Stimulated activated CD4-positive, alpha-beta T cell treated with anti-CD3 and anti-CD28 coated beads, TNF-alpha, amount 100 ng/mL, for 1 hour (primary cell): ENCODE results near the gene GHR.

Source experiments
- DNase-seq, 3 donors: peaks; one replicate each; pipeline ENCODE4 v3.0.0-alpha.2; 2020; ENCODE audit warnings: low read depth in 3 of 3, low spot score in 1 of 3

GHR gene

DNA sequence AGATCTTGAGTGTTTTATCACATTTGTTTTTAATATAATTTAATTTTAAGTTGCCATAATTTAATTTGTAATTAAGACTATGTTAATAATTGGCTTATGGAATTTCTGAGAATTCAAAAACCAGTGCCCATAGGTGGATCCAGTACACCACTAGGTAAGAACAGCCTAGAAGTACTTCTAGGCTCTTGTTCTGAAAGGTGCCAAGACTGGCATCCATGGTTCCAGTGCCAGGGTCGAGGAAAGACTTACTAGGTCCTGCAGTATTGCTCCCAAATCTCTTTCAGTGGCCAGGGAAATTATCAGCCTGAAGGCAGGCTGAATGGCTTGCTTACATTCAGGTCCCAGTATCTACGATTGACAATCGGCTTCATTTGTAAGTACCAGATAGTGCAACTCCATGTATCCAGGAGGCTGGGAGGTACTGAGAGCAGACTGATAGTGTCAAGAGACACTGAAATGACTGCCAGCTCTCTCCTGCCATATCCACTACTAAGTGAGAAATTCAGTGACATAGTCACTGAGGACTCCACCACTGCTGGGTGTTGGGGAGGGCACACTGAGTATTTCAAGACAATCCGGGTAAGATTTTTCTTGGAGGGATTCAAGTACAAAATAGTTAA lies 174.2 kb downstream of the GHR start:
- no peak for DNase-seq

DNA sequence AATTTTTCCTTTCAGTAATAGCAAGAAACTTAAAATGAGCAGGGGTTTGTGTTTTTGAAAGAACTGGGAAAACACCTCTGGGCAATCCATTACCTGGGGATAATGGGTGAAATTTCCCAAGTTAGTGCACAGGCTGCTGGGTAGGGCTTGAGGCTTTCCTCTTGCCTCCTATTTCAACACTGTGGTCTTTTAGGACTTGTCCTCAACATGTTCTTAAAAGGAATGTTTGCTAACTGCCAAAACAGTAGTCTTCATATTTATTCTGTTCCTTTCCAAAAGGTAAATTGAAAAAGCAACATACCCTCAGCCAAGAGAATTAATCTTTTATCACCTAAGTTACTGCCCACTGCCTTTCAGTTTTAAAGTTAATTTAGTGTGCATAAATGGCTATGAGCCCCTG lies 175.1 kb downstream of the GHR start:
- no peak for DNase-seq

DNA sequence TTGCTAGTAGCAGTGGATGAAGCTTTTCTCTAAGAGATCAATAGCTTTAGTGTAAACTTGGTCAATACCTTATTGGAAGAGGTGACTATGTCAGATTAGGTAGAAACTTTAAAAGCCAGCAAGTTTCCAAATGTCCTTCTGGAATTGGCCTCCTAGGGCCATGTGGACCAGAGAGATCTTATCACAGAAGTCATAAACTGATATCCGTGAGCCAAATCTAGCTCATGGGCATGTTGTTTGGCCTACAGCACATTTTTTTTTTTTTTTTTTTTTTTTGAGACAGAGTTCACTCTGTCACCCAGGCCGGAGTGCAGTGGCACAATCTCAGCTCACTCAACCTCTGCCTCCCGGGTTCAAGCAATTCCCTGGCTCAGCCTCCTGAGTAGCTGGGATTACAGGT lies 175.9 kb downstream of the GHR start:
- no peak for DNase-seq

DNA sequence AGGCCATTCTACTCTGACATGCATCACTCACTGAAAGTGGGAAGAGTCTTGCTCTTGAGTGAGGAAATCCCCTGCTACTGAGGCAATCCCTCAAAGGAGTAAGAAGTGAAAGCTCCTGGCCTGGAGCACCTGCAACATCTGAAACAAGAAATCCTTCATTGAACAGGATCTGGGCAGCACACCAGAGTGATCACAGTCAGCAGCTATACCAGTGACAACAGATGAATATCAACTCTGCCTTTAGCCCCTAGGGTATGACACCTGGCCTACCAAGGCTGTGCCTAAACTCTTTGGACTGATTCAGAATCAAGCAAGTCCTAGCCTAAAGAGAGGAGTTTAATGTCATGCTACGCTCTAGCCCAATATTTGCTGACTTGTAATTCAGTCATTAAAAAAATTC lies 177.2 kb downstream of the GHR start:
- DNase-seq, result no peak

DNA sequence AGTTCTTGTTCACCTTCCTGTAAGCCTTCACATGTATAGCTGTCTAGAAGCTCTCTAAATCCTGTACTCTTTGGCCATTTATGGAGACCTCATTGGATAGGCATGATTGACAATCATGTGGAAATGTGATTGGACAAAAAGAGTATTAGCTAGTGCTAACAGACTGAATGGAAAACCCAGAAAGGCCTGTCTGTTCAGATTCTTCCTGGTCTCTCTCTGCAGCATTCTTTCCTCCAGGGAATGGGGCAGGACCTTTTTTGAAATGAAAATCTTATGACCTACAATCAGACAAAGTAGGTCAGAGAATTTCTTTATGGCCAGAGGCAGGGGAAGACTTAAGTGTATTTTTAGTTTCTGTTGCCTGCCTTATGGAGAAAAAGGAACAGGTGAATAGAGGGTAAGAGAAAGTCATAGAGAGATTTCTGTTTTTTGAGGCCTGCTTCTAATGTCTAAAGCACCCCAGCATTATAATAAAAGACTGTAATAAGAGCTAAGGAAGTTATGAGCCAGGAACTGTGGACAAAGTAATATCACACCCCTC lies 181.0 kb downstream of the GHR start:
- DNase-seq, result no peak

DNA sequence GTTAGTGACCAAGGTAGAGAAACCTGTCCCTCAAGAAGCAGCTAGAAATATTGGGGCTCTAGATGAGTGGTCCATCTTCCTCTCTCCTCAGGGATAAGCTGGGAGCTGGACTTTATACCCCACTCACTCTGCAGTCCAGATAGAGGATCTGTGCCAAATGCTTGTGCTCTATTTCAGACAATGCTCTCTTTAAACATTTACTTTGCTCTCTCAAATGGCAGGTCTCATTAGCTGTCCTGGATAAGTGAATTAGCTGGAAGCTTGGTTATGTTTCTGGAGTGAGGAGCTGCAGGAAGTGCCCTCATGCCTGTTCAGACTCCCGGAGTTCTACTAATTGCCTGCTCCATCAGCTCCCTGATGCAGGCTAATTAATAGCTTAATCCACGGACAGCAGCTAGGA lies 182.3 kb downstream of the GHR start:
- DNase-seq, result no peak

DNA sequence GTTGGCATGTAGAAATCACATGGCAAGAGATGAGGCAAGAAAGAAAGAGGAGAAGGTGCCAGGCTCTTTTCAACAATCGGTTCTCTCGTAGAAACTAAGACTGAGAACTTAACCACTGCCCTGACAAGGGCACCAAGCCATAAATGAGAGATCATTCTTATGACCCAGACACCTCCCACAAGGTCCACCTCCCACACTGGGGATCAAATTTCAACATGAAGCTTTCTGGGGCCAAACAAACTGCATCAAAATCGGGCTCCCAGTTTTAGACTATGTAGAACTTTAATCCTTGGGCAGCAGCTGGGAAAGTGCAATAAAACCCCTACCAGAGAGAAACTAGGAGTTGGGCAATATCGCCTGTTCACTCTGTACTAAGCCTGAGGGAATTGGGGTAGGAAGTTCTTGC lies 183.2 kb downstream of the GHR start:
- DNase-seq, result no peak

DNA sequence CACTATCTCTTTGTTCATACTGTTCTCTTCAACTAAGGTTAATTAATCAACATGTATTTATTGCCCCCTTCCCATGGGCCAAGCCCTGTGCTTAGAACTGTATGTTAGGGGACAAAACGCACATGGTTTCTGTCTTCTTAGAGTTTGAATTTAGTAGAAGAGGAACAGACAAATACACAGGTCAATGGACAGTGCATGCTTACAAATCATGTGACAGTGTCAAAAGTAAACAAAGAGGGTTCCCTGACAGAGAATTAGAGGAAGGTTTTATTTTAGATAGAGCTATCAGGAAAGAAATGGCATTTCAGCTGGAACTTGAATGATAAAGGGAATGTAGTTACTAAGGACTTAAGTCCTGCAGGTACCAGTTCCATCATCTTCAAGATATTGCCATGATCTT lies 188.2 kb downstream of the GHR start:
- DNase-seq, result no peak

DNA sequence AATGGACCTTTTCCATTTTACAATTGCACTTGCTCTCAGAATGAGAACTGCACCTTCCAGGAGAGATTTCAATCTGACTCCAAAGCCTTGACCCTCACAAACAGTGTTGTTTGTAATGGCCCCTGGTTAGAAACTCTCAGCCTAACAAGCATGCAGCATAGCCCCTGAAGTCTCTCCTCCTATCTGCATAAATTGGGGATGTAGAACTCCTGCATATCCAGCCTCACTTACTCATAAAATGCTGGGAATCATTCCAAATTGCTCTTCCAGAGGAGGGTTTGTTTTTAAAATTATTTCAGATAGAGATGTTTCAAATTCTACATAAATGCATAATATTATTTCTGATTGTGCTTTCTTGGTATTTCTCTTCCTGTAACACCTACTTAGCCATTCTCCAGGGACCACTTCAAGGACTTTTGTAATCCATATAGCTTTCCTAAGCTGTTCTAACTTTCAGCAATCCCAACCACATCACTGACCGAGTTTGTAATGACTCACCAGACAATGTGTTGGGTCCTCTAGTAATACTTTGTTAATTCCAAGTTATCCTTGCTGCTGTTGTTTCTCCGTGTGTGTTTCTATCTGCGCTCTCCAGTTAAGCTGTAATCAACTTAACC lies 189.6 kb downstream of the GHR start:
- DNase-seq, result no peak

DNA sequence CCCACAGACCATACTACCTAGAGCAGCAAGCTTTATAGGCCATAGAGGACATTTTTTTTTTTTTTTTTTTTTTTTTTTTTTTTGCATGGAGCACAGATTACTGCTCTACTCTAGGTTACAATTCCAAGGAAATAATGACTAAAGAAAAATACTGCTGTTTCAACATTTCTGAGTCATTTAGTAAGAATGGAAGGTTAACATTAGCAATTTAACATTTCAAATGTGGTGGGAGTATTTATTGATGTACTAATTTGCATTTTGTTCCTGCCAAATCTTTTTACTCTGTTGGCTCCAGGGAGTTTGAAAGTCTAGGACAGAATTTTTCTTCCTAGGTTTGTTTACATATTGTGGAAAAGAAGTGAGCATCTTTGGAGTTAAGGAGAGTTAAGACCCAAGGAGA lies 191.3 kb downstream of the GHR start:
- DNase-seq, result no peak

DNA sequence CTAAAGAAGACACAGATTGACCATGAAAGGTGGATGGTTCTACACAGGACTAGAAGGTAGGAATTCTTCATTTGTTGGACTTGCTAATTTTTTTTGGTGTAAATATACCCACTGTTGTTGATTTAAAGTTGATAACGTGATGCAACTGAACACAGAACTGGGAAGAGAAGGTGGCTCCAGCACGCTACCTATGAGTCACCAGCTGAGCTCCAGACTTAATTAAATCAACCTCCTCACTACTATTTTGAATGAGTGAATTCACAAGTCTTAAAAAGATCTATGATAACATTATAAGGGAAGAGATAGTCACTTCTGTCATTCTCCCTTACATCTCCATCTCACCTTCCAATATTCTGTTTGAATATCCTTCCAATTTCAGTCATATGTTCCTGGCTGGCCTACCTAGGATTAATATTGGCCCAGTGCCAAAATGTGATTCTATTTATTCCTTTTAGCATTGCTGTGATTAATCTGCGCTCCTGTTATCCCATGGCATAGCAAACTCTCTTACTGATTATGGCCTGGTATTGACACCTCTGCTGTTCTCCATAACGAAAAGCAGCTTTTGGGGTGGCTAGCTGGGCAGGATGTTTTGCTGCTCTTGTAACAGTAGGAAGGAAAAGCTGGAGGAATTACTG lies 197.5 kb downstream of the GHR start:
- no peak for DNase-seq

DNA sequence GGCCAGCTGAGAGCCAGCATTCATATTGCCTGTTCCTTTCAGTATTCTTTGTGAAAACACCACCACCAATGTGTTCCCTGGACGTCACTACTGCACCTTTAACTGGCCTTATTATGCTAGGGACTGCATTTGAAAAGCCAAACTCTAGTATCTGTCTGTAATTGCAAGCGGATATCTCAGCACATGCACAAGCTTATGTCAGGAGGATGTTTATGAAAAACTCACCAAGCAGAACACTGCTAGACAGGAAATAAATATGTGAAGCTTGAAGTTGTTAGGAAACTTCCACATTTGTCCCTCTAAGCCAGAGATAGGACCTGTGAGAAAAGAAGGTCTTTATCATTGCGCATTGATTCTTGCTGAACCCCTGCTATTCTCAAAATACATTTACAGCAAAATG lies 198.0 kb downstream of the GHR start:
- DNase-seq, result no peak

DNA sequence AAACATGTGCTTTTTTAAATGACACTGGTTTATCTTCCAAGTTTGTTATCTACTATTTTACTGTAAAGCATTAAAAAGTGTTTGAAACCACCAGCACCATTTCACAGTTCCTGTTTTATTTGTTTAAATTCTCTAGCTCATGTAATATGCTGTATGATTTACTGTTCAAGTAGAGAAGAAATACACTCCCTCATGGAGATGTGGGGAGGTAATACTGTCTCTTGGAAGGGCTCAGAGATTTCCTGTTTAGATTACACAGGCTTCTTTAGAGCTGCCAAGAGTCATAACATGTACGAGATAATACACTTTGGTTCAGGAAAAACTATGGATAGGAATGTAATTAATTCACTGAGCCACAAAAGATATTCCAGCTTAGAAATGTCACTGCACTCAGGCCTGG lies 198.4 kb downstream of the GHR start:
- DNase-seq, result no peak

DNA sequence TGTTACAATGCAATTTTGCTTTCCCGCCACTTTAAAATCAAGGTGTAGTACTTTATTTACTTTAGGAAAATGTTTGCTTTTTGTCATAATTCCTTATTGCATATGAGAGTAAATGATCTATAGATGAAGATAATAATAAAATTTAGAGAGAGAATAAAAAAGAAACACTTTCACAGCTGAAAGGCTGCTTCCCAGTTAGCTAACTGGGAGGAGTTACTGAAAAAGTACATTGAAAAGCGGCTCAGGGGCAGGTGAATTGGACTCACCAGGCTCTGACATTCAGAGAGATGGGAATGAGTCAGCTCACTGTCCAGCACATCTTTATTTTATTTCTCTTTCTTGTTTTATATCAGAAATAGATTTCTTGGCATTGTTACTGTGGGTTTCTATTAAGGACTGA lies 201.7 kb downstream of the GHR start:
- no peak for DNase-seq

DNA sequence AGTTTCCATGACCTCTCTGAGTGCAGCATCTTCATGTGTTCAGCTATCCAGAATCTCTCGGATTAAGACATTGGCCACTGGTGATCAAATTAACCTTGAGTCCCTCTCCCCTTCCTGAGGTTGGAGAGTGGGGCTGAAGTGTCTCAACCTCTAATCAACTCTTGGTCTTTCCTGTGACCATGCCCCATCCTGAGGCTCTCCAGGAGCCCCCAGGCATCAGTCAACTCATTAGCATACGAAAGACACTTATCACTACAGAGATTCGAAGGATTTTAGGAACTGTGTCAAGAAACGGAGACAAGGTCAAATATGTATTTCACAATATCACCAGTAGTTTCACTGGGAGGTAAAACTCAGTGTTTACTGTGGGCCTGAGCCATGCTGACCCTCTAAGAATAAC lies 203.2 kb downstream of the GHR start:
- DNase-seq, result no peak

DNA sequence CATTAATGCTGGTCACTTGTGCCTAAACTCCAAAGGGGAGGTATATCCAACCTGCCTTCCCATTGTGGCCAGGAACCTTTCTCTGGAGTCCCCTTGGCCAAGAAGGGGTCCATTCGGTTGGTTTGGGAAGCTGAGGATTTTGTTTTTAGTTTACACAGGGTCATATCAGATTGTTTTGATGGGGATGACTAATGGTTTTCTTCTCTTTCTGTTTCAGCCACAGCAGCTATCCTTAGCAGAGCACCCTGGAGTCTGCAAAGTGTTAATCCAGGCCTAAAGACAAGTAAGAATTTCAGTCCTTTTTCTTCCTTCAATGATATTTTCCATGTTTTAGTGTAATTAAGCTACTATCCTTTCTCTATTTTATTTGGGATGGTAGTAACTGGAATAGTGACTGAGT lies 205.6 kb downstream of the GHR start:
- DNase-seq, result no peak

DNA sequence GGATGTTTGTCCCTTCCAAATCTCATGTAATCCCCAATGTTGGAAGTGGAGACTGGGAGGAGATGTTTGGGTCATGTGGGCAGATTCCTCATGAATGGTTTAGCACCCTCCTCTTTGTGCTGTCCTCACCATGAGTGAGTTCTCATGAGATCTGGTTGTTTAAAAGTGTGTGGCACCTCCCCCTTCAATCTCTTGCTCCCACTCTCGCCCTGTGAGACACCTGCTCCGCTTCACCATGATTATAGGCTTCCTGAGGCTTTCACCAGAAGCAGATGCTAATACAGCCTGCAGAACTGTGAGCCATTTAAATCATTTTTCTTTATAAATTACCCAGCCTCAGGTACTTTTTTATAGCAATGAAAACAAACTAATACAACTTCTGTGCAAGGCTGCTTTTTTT lies 206.0 kb downstream of the GHR start:
- DNase-seq, result no peak

DNA sequence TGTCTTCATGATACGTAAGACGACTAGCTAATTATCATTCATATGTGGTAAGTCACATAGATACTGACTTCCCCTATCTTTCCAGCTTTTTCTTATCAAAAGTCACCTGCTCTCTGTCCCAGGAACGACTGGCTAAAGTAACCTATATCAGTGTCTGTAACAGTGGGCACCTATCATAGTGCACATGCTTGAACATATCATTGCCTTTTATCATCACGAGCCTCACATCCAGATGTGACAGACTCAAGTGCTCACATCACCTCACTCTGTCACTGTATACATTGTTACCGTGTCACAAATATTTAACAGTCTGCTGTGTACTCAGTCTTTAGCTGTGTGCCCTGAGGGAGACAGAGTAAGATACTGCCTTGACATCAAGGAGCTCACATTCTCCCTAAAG lies 208.0 kb downstream of the GHR start:
- DNase-seq, result no peak

DNA sequence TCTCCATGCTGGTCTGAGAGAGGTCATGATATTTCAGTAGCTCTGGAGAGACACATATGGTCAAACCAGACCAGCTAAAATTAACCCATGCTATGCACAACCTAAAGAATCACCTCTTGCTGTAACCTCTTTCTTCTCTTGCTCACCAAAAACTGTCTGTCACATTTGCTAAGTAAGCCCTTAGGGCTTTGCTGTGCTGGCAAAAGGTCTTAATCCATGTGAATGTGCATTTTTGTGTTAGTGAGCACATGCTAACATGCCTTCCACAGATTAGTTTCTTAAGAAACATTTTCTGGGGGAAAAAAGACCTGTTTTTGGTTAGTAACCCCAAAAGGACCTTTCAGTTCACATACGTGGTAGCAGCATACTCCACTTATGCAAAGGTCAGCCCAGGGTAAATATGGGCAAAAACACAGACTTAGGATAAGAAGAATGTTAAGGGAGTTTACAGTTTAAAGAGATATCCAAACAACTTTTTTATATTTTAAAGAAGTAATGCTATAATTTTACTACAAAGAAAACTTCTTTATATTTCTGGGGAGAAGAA lies 209.2 kb downstream of the GHR start:
- no peak for DNase-seq

DNA sequence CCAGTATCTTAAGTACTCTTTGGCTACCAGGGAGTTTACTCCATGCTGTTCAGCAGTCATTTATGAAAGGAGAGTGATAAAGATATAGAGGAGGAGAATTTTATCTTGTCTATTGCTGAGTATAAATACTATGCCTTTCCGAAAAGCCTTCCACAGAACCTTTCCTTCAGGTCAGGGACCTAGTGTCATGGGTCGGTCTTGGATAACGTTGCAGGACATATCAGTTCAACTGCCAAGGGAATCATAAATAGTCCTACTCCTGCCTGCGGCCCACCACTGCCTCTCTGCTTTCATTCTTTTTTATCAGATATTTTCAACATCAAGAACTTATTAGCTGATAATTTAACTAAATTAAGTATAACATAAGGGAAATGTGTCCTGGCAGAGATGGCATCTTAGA lies 211.3 kb downstream of the GHR start:
- DNase-seq, result no peak

DNA sequence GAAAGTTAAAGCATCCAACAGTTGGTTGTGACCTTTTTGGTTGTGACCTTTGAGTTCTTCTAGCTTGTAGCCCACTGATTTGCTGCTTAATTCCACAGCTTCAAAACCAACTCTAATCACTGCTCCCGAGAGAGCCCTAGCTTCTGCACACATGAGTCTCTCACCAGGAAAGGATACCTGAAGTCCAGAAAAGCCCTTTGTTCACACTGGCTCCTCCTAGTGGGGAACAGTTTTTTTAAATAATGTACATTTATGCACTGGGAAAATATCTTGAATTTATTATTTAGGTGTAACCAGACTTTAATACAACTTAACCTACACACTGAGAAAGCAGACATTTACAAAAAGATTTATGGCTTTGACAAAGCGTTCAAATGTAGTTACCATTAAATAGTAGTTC lies 213.2 kb downstream of the GHR start:
- no peak for DNase-seq

DNA sequence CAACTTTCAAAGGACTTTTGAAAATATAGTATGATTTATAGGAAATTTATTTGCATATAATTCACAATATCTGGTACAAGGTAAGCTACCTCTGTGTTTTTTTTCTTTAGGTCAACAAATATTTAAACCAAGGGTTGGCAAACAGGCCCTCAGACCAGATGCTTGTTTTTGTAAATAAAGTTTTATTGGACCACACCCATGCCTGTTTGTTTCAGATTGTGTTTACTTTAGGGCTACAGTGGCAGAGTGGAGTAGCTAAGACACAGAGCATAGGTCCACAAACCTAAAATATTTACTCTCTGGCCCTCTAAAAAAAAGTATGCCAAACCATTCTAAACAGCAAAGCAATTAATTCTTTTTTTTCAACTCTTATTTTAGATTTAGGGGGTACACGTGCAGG lies 213.7 kb downstream of the GHR start:
- DNase-seq, result no peak

DNA sequence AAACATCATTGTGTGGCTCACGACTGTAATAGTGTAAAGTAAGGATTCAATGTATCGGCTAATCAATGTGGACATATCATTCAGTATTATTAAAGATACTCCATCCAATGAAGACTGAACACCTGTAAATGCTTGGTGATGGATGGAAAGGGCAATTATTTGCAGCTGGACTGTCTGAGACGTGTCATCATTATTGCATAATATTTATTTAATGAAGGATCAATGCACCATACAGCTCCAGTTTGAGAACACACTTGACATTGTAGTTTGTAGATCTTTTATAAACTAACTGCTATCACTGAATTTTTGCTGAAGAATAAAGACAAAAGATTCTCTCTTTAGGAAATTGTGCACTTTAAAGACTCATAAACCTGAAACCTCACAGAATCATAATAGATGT lies 215.7 kb downstream of the GHR start:
- DNase-seq, result no peak
